HG03460 (cell line): ENCODE data around the gene ARIH2.
"Not testable (repeated sequence)": the region's sequence is repeated elsewhere in the genome, so short reads cannot be mapped to it uniquely, and the experiment has no call there.

Experiments
- ATAC-seq: cut with Tn5 transposase; IDR thresholded peaks from one replicate; pipeline ENCODE4 v1.9.1; 2021; ENCODE audit not compliant: unreplicated experiment

ARIH2 gene

DNA sequence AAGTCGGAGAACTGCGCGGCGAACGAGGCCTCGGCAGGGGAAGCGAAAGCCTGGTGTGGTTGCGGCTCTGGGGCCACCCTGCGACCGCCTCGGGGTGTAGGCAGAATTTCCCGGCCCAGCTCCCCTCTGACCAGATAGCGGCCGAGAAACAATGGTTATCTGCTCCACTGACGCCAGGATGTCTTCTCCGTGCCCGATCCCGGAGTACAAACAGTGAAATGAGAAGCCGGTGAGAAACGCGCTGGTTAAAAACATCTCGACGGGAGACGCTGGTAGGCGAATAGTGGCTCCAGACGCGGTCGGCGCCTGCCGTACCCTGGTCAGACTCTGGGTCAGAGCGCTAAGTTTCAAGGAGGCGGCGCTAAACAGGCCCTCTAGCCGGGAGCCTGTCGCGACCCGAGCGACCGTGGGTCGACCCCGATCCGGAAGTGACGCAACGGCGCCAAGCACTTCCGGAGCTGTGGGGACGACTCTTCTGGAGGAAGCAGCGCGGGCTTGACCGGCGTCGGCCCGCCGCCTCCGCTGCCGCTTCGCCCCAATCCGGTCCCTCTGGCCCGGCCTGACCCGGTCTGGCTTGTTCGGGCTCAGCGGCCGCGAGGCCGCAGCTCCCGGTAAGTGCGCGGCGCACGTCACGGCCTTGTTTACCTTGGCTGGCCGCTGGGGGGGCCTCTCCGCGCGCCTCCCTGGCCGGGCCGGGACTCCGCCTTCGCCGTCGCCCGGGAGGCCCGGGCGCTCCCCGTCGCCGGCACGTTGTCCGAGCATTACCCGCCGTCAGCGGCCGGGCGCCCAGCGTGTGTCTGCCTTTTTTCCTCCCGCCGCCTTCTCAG lies at the start of gene ARIH2:
ARIH2 (plus strand) TSS at position 455 of the 827 bp plus-strand sequence. CDS start 8,717 bp downstream, outside the sequence.
- peak; percentile 75 for ATAC-seq

DNA sequence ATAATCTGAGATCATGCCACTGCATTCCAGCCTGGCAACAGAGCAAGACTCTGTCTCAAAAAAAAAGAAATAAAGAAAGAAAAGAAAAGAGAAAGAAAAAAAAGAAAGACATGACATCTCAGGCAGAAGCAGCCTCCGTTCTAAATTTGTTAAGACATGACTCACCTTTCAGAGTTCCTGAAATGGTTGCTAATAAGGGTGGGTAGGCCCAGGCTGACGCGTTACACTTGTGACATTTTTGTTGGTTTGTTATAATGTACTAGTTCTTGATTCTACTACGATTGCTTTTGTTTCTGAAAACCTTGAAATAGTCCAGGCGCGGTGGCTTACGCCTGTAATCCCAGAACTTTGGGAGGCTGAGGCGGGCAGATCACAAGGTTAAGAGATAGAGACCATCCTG lies 41.0 kb upstream of the ARIH2 start:
- ATAC-seq = no peak

- ATAC-seq = no peak
Observed at GRCh38 chr3:48879307-48879993, 39.2 kb upstream of the ARIH2 start.

DNA sequence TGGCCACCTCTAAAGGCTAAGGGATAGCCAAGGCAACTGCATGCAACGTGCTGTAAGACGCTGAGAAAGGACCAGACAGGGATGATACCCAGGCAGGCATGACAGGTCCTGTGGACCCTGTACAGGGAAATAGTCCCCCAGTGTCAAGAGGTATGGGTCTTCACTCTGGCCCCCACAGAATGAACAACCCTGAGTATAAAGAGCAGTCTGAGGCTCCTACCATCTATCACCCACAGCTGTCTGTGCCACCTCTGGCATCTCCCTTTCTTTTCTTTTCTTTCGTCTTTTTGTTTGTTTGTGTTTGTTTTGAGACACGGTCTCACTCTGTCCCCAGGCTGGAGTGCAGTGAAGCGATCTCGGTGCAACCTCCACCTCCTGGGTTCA lies 38.7 kb upstream of the ARIH2 start:
- no peak for ATAC-seq

- ATAC-seq = no peak
Observed at GRCh38 chr3:48881006-48881405, 37.6 kb upstream of the ARIH2 start.

DNA sequence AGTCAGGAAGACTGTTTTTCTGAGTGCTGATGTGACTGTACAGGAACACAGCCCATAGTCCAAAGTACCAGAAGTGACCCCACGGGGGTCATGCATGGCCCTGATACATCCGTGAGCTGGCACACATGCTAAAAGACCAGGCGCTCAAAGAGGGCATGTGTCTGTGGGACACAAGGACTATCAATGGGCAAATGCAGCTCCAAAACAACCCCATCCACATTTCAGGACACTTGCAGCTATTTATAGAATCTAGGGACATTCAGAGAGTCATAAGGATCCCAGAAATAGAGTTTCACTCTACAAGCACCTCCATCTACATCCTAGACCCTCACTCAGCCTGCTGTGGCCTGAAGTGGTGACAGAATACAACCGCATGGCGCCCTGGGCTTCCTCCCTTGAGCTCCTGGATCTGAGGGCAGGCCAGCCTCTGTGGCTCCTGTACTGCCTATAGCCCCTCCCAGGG lies 37.0 kb upstream of the ARIH2 start:
- no peak for ATAC-seq

DNA sequence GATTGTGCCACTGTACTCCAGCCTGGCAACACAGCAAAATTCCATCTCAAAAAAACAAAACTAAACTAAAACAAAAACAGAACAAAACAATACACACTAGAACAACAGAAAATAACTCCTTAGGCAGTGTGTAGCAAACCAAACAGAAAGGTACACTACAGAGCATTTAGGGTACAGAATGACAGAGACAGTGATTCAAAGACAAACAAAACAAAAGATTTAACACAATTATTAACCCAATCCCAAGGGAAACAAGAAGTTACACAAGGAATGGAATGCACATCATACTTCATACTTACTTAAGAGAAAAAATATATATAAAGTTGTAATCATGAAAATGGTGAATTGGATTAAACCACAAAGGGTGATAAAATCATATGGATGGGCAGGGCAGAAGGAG lies 32.9 kb upstream of the ARIH2 start:
- ATAC-seq = no peak

DNA sequence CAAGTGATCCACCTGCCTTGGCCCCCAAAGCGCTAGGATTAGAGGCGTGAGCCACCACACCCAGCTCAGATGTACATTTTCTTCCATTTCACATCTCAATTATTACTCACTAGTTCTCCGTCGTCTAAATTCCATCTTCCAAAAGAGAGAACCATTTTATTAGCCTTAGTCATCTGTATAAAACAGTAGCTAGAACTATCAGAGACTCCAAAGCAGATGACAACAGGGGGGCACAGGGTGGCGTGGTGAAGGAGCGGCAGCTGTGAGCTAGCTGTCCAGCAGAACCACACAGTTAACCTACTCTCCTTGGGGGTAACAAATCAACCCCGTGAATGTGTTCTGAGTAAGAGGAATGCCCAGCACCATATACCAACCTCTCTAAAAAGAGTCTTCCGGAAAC lies 27.0 kb upstream of the ARIH2 start:
- ATAC-seq = no peak

DNA sequence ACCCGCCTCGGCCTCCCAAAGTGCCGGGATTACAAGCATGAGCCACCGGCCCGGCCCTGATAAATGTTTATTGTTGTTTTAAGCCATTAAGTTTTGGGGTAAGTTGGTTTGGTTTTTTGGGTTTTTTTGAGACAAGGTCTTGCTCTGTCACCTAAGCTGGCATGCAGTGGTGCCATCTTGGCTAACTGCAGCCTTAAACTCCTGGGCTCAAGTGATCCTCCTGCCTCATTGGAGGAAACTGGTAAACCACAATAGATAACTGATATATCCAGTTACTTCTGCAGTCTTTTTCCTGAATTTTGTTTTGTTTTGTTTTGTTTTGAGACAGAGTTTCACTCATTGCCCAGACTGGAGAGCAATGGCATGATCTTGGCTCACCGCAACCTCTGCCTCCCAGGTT lies 24.1 kb upstream of the ARIH2 start:
- no peak for ATAC-seq

- ATAC-seq = no peak
Observed at GRCh38 chr3:48896936-48897335, 21.7 kb upstream of the ARIH2 start.

DNA sequence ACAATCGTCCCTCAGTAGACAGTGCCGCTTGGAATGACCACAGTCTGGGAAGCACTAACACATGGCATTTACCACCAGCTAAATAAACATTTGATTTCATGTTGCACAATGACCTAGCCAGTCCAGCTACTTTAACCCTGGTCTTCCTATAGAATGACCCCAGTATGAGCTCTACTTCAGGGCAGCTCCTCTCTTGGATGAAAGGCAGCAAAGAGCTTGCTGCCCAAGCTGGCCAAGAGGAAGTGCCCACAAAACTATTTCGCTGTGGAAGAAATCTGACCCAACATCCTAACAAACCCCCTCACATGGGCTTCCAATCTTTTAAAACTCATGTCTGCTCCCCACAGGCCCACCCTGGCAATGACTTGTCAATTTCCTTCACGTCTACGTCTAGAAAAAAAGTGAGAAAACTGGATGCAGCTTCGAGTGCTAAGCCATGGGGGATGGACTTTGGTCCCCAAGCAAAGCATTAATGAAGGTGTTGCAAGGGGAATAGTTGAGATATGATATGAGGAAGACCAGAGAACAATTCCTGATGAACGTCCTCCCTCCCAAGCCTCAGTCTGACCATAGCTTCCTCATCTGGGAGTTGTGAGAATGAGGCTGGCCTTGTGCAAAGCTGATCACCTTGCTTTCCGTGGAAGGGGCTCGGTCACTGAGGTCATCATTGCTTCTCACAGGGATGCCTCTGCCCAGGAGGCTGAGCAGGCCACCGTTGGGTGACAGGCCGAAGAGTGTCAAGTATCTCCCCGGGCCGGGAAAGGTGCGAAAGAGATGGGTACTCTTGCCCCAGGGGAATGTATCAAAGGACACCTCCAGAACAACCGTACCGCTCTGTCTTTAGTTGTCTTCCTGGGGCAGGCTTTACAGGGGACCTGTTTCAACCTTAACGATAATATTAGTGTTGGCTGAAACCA lies 20.9 kb upstream of the ARIH2 start:
- no peak for ATAC-seq

GRCh38 chr3:48898383-48899234 lies 20.0 kb upstream of the ARIH2 start, which contains the start of gene SLC25A20:
Gene SLC25A20, minus strand, starts transcription at chr3:48898882. Its CDS starts 88 bp downstream, at chr3:48898794.
- peak; percentile 89 for ATAC-seq

- no peak for ATAC-seq
Observed at GRCh38 chr3:48899273-48899672, 19.4 kb upstream of the ARIH2 start.

DNA sequence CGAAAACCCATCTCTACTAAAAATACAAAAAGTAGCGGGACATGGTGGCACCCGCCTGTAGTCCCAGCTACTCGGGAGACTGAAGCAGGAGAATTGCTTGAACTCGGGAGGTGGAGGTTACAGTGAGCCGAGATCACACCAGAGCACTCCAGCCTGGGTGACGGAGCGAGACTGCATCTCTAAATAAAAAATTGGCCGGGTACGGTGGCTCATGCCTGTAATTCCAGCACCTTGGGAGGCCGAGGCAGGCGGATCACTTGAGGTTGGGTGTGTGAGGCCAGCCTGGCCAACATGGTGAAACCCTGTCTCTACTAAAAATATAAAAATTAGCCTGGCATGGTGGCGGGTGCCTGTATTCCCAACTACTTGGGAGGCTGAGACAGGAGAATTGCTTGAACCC lies 11.6 kb upstream of the ARIH2 start:
- ATAC-seq = not testable (repeated sequence)

- ATAC-seq = no peak
Observed at GRCh38 chr3:48915296-48915695, 3.3 kb upstream of the ARIH2 start.

DNA sequence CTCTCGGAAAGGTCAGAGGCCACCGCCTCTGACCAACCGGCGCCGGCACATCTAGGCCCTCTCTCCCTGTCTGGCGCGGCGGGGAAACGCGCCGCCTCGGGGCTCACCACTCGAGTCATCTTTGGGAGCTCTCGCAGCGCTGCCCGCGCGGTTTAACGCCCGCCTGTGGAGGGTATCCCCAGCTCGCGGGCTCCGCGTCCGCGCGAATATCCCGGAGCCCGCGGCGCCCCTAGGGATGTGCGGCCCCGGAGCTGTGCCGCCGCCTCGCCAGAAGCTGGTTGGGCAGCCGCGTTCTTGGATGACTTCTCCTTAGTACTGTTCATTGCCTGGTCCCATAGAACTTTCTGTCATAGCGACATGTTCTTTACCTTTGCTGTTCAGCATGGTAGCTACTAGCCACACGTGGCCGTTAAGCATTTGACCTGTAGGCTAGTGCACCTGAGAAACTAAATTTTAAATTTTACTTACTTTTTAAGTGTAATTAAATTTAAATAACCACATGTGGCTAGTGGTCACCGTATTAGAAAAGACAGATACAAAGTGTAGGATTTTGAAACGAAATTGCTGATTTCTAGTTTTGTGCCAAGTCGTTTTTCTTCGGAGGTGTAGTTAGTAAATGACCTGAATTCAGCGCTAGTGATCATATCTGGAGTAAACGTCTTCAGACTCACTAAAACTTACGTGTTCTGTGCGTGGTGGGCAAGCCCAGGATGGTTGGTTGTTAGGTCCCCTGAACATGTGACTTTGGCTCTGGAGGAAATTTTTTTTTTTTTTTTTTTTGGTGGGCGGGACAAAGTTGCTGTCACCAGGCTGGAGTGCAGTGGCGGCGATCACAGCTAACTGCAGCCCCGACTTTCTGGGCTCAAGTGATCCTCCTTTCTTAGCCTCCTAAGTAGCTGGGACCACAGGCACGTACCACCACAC lies 835 bp downstream of the ARIH2 start:
- ATAC-seq = peak; percentile 12

DNA sequence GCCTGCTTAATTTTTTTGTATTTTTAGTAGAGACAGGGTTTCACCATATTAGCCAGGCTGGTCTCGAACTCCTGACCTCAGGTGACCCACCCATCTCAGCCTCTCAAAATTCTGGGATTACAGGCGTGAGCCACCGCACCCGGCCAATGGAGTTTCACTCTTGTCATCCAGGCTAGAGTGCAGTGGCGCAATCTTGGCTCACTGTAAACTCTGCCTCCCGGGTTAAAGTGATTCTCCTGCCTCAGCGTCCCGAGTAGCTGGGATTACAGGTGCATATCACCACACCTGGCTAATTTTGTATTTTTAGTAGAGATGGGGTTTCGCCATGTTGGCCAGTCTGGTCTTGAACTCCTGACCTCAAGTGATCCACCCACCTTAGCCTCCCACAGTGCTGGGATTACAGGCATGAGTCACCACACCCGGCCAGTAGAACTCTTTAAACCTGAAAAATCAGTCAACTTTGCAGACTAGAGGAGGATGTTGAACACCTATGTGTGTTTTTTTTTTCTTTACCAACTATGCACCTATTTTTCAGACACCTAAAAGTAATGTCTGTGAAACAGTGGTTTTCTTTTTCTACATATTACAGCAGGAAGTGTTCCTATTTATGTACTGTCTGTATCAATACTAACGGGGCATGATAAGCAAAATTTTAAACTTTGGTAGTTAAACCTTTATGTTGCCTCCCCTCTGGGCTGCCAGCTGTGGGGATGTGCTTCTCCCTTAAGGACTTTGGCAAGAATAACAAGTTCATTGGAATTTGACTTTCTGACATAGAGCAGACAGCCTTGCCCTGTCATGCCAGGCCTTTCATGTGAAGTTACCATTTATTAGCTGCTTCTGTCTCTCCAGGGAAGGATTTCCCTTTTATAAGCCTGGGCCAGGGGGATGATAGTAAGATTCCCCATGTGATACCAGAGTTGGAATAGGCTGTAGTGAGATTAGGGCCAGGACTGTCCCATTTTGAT lies 8.1 kb downstream of the ARIH2 start:
- ATAC-seq = no peak

DNA sequence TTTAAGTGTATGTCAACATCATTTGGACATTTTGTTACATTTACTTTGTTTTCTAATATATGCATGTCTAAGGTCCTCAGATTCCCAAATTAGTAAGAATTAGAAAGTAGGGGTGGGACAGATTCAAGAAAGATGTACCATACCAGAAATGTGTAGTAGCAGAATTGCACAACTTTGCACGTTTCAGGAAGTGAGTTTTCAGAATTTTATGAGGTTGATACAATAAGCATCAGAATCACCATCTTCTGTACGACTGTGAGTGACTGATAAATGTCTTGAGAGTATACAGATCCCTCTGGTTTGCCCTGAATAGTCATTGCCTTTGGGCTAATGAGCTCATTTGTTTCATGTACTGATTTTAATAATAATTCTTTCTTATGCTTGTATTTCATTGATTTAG lies 9.3 kb downstream of the ARIH2 start:
- no peak for ATAC-seq
